ENCODE data around the gene COP1. TPM values are rescaled to one million over a fixed set of nuclear protein-coding genes. Genes with fewer than 3 reads are reported as not detected.

Gene COP1
- total and polyA plus RNA-seq, 2 of the 4 experiments (the other 2 are of a cell fraction): 17.8 to 35.0 TPM

DNA sequence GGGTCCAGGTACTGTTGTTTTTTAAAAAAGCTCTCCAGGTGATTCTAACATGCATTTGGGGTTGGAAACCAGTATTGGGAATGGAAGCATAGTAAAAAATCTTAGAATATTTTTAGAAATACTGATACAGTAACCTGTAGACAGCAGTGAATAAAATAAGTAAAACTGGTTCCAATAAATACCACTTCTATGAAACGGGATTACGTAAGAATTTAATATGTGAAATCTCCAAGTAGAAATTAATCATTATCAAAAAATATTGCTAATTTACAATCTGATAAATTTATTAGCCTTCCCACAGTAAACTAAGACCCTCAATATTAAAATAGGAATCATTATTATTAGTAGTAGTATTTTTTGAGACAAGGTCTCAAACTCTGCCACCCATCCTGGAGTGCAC is 177.5 kb downstream of the COP1 start:
- CTCF ChIA-PET: no interaction called here
- H3K4me3 ChIP-seq (ENCODE audit: insufficient read depth, low read depth, low read length): no peak overlapping the region
- in situ Hi-C loops (cut with MboI; ENCODE audit: low sequenced_read_pairs): no loop called here
- POLR2A ChIA-PET (ENCODE audit: unreplicated experiment): no interaction called here
- intact Hi-C loops (cut with micrococcal nuclease): loop anchor here (5.0 kb wide), 1 partner anchor 52 kb away; no protein-coding TSS in a partner anchor
- no peak overlapping the region for H2BK15ac ChIP-seq (ENCODE audit: low read depth, low read length)
- no peak overlapping the region for H2BK20ac ChIP-seq (ENCODE audit: low read depth, low read length)
- TF ChIP-seq MAZ (IDR thresholded peaks at IDR 0.05; ENCODE audit: borderline replicate concordance, low read depth, low read length) (no peak), CEBPB (IDR thresholded peaks at IDR 0.05; ENCODE audit: low read depth, low read length) (peak; percentile 30; the same call in 1 of the 2 replicates)
- H3K4me2 ChIP-seq (ENCODE audit: low read depth, low read length): no peak overlapping the region
- no peak overlapping the region for H3K27ac ChIP-seq (ENCODE audit: insufficient read depth, low read length)
- H3K4me1 ChIP-seq (ENCODE audit: control insufficient read depth, insufficient read depth, low read length): peaks cover 8% of the 10 kb centered on the region
- H3K9me3 ChIP-seq (ENCODE audit: control insufficient read depth, insufficient read depth, low read length): no peaks in the 10 kb centered on the region
- no peak overlapping the region for H3K18ac ChIP-seq (ENCODE audit: low read depth, low read length)
- DNase-seq (no peak), ATAC-seq (ENCODE audit: low read depth) (no peak)
- H3K9me1 ChIP-seq (ENCODE audit: insufficient read depth, low read length): peaks cover 11% of the 10 kb centered on the region
- H2AFZ ChIP-seq (replicated peaks; ENCODE audit: low read length, poor library complexity): no peak overlapping the region
- H4K8ac ChIP-seq (ENCODE audit: low read depth in 2 of 2, low read length in 2 of 2): no peak overlapping the region
- H3K79me1 ChIP-seq (ENCODE audit: low read depth in 1 of 2, low read length in 2 of 2): peaks cover 7 to 21% of the 10 kb centered on the region in 2 experiments; a peak in 2 of 4 replicates
- H4K20me1 ChIP-seq (ENCODE audit: insufficient read depth, low read length): no peaks in the 10 kb centered on the region; the same call in 1 of the 2 replicates
- no peak overlapping the region for H2AK9ac ChIP-seq (replicated peaks; ENCODE audit: low read depth, low read length, poor library complexity)
- H3K4ac ChIP-seq (ENCODE audit: low read depth, low read length): no peak overlapping the region
- dilution Hi-C loops (cut with HindIII; ENCODE audit: low sequenced_read_pairs, unreplicated experiment): no loop called here
- H3K9ac ChIP-seq (ENCODE audit: low read depth, low read length): no peak overlapping the region
- H2BK120ac ChIP-seq (ENCODE audit: low read depth, low read length): no peak overlapping the region
- no CpG with 5 or more reads among the region's 2 CpGs for WGBS, 2 experiments (ENCODE audit: extremely low coverage in 2 of 2, insufficient read length in 1 of 2)
- H3K56ac ChIP-seq (ENCODE audit: extremely low read depth, insufficient read depth, low read length): no peak overlapping the region
- H3K27me3 ChIP-seq (ENCODE audit: control insufficient read depth, insufficient read depth, low read length): no peaks in the 10 kb centered on the region
- peaks cover 4% of the 10 kb centered on the region; the same call in 1 of the 2 replicates for H3K36me3 ChIP-seq (ENCODE audit: control insufficient read depth, insufficient read depth, low read length)
- no TSS peak for BruUV-seq (replicated peaks)
- H2BK5ac ChIP-seq (ENCODE audit: low read depth, low read length, poor library complexity, severe bottlenecking): no peak overlapping the region
- H2AK5ac ChIP-seq (ENCODE audit: low read depth, low read length): no peak overlapping the region
- H3K23ac ChIP-seq (ENCODE audit: low read depth, low read length): no peak overlapping the region
- no peak overlapping the region for H4K5ac ChIP-seq (ENCODE audit: low read depth, low read length)
- no peak overlapping the region for H4K91ac ChIP-seq (ENCODE audit: insufficient read depth, low read depth, low read length)
- H3K14ac ChIP-seq (replicated peaks; ENCODE audit: low read depth, low read length): no peak overlapping the region

Data from IMR-90 (cell line).